ENCODE measurements around the gene NIPBL.
"Not testable (repeated sequence)": the region's sequence is repeated elsewhere in the genome, so short reads cannot be mapped to it uniquely, and the experiment has no call there.

Gene NIPBL

GRCh38 chr5:37086466-37087173, 210.1 kb downstream of the NIPBL start:
- no peak for DNase-seq (ENCODE audit: low spot score)
- no peak for TF ChIP-seq CTCF (IDR thresholded peaks at IDR 0.05; ENCODE audit: extremely low read depth, missing control alignments)

GRCh38 chr5:37088009-37088408, 211.4 kb downstream of the NIPBL start:
- no peak for TF ChIP-seq CTCF (IDR thresholded peaks at IDR 0.05; ENCODE audit: extremely low read depth, missing control alignments)
- no peak for DNase-seq (ENCODE audit: low spot score)

- no peak for DNase-seq (ENCODE audit: low spot score)
- no peak for TF ChIP-seq CTCF (IDR thresholded peaks at IDR 0.05; ENCODE audit: extremely low read depth, missing control alignments)
Observed at GRCh38 chr5:37090123-37090726, 213.7 kb downstream of the NIPBL start.

GRCh38 chr5:37090781-37091180, 214.2 kb downstream of the NIPBL start:
- TF ChIP-seq CTCF (IDR thresholded peaks at IDR 0.05; ENCODE audit: extremely low read depth, missing control alignments): no peak
- DNase-seq (ENCODE audit: low spot score): no peak

GRCh38 chr5:37093795-37094194, 217.2 kb downstream of the NIPBL start:
- DNase-seq (ENCODE audit: low spot score): not testable (repeated sequence)

GRCh38 chr5:37099267-37099666, 222.7 kb downstream of the NIPBL start:
- DNase-seq (ENCODE audit: low spot score): not testable (repeated sequence)

GRCh38 chr5:37103302-37103701, 226.7 kb downstream of the NIPBL start:
- no peak for TF ChIP-seq CTCF (IDR thresholded peaks at IDR 0.05; ENCODE audit: extremely low read depth, missing control alignments)
- DNase-seq (ENCODE audit: low spot score): no peak

GRCh38 chr5:37109338-37109737, 232.8 kb downstream of the NIPBL start:
- DNase-seq (ENCODE audit: low spot score): no peak
- no peak for TF ChIP-seq CTCF (IDR thresholded peaks at IDR 0.05; ENCODE audit: extremely low read depth, missing control alignments)

All from GM20000 (cell line).